Smooth muscle cell of the brain vasculature (primary cell): Measurements from ENCODE around the gene KCND1.

Source experiments
- DNase-seq: peaks from one replicate; pipeline ENCODE4 v3.0.0-alpha.2; 2012; ENCODE audit warnings: low read depth, low spot score

The KCND1 gene

DNA sequence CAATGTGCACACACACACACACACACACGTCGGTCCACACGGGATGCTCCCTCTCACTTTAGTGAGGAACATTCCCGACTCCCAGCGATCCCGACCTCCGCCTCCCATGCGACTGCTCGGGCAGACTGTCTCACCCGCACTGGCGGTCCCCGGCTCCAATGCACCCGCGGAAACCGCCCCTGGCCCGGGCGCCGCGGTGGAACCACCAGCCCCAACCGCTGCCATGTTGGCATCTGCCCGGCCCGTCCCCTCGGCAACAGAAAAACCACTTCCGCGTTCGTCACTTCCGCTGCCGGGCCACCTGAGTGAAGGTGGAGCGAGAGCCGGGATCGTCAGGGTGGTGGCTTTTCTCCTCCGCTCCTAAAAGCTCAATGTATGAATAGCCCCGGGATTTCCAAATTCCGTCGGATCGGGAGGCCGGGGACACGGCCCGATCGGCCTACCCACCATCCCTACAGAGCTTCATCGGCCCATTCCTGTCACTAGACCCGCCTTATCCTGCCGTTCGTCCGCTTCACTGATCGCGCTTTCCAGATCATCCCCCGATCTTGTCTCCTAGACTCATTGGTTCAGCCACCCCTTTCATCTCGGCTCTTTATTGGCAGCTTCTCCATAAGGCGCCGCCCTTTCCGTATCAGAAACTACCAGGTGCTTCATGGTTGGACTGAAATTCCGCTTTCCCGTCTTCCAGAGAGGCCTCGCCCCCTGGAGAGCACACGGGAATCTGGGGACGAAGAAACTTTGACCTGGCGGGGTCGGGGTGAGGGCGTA, 60.0 kb downstream of the KCND1 start, which contains the start of gene SLC35A2:
TSS of gene SLC35A2 (minus strand) at position 235 of the 771 bp plus-strand sequence. CDS start at position 225, 10 bp downstream.
- DNase-seq = no peak
